Stimulated activated naive B cell treated with anti-CD40 and anti-IgM and Interleukin-4, amounts not matched to agents 10 μg/mL and 1 μg/mL and 100 μg/mL, for 72 hours (primary cell): ENCODE results near the gene DACT3.

Source experiments
- ATAC-seq, 2 donors: fragments of 150-1000 bp; cut with Tn5 transposase; replicated peaks; 2 replicates each; pipeline ENCODE4 v1.10.0; 2021; ENCODE audit warnings: moderate library complexity in 1 of 2
- DNase-seq: peaks from one replicate; pipeline ENCODE4 v3.0.0; 2021
- H3K27ac Mint-ChIP-seq: one replicate; pipeline ENCODE4 v1.8.0; 2022; ENCODE audit warnings: mild to moderate bottlenecking, mixed read lengths
- H3K27me3 Mint-ChIP-seq, 2 donors: one replicate each; pipeline ENCODE4 v1.8.0; 2022; ENCODE audit warnings: mixed read lengths in 2 of 2
- H3K36me3 Mint-ChIP-seq, 2 donors: one replicate each; pipeline ENCODE4 v1.8.0; 2022; ENCODE audit warnings: mixed read lengths in 2 of 2, mild to moderate bottlenecking in 1 of 2
- H3K4me1 Mint-ChIP-seq, 2 donors: one replicate each; pipeline ENCODE4 v1.8.0; 2022; ENCODE audit warnings: mixed read lengths in 2 of 2, mild to moderate bottlenecking in 1 of 2
- H3K4me3 Mint-ChIP-seq, 2 donors: one replicate each; pipeline ENCODE4 v1.8.0; 2022; ENCODE audit warnings: mild to moderate bottlenecking in 2 of 2, mixed read lengths in 2 of 2, moderate library complexity in 1 of 2
- H3K9me3 Mint-ChIP-seq, 2 donors: one replicate each; pipeline ENCODE4 v1.8.0; 2022; ENCODE audit warnings: mixed read lengths in 2 of 2, mild to moderate bottlenecking in 1 of 2

DACT3 gene

DNA sequence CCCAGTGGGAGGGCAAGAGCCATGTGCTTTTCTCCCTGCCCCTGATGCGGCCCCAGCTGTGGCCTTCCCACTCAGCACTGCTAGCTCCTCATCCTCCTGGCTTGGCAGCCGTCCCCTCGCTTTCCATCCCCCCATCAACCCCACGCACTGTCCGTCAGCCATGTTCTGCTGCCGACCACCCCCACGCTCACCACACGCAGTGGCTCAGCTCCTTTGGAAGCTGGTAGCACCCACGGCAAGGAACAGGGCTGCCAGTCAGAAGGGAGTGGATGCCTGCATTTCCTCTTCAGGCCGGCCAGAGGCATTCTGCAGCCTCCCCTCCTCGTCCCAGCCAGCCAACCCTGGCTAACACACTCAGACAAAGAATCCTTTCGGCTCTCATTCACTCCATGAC is 53.5 kb downstream of the DACT3 start:
- no peak for ATAC-seq
- no peak overlapping the region for H3K4me3 Mint-ChIP-seq
- H3K27me3 Mint-ChIP-seq: no peaks in the 10 kb centered on the region
- DNase-seq: no peak
- H3K4me1 Mint-ChIP-seq: peaks cover 46 to 52% of the 10 kb centered on the region in 2 donors
- peak overlapping the region; percentile 65 for H3K27ac Mint-ChIP-seq
- peaks cover 52 to 68% of the 10 kb centered on the region in 2 donors for H3K36me3 Mint-ChIP-seq
- H3K9me3 Mint-ChIP-seq: no peaks in the 10 kb centered on the region

DNA sequence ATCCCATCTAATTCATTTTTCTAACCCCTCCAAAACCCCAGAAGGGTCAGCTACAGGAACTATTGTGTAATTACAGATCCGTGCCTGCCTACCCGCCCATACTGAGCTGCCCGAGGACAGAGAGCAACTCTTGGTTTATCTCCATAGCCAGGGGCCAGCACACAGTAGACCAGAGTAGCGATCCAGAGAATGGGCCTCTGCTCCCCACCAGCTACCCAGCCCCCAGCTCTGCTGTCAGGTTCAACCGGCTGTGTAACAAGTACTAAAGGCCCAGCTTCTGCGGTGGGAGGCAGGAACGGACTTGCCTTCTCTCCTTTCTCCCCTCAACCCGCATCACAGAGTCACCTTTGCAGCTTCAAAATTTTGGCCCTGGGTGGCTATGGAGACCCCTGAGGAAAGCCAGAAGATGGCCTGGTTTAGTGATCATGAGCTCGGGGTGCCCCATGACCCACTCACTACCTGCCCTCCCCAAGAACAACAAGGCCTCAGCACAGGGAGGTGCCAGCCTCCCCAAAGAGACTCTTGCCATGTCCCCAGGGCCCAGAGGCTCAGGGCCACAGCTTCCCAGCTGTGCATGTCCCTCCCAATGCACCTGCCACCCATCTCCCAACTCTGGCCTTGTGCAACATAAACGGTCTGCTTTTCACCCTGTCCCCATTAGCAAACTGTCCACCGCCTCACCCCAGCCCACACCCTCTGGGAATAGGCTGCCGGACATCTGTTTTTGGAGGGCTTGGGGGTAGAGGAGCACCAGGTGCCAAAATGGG is 54.1 kb downstream of the DACT3 start:
- Mint-ChIP-seq H3K36me3 (peaks cover 55 to 72% of the 10 kb centered on the region in 2 donors), H3K9me3 (no peaks in the 10 kb centered on the region), H3K4me3 (no peak overlapping the region), H3K27me3 (no peaks in the 10 kb centered on the region), H3K4me1 (peaks cover 45 to 52% of the 10 kb centered on the region in 2 donors), H3K27ac (peak overlapping the region; percentile 1)
- ATAC-seq: no peak
- DNase-seq: no peak

DNA sequence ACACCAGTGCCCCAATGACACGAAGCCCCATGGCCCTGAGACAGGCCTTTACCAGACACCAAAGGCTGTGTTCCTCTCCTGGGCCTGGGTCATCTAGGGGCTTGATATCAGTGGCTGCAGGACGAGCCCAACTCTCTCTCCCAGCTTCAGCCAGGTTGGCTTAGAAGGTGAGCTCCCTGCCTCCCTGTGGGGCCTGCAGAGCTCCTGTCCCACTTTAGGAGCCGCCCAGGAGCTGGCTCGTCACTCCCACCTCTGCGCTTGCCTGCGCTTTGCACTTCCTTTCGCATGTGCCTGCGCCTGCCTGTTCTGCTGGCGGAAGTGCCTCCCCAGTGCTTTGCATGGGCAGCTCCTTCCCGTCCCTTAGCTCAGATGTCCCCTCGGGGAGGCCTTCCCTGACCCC is 55.0 kb downstream of the DACT3 start:
- no peak for DNase-seq
- H3K27ac Mint-ChIP-seq: no peak overlapping the region
- ATAC-seq: no peak

DNA sequence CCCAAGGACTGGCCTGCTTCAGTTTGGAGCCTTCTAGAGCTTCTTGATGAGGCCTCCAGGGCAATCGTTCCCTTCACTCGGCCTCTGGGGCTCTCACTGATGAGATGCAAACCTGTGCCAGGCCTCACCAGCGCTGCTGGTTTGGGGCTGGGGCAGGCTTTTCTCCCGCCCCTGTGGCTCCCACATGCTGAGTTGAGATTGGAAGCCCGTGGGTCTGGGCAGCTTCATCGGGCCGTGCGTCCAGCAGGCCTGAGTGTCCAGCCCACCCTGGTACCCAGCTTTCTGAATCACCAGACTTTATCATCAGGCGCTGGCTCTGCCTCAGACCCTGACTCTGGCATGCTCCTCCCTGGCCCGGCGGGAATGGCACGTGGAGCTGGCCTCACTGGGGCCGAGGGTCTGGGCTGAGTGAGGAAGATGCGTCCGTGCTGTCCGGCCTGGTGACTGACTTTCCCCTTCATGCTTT is 55.6 kb downstream of the DACT3 start:
- Mint-ChIP-seq H3K27me3 (no peaks in the 10 kb centered on the region), H3K9me3 (no peaks in the 10 kb centered on the region), H3K4me3 (no peak overlapping the region), H3K4me1 (peaks cover 30 to 38% of the 10 kb centered on the region in 2 donors), H3K36me3 (peaks cover 50 to 66% of the 10 kb centered on the region in 2 donors), H3K27ac (no peak overlapping the region)
- DNase-seq: no peak
- no peak for ATAC-seq

More for the DNA sequence above, 55.0 kb downstream of the DACT3 start:
- Mint-ChIP-seq H3K27me3 (no peaks in the 10 kb centered on the region), H3K36me3 (peaks cover 54 to 68% of the 10 kb centered on the region in 2 donors), H3K4me3 (no peak overlapping the region), H3K9me3 (no peaks in the 10 kb centered on the region), H3K4me1 (peaks cover 37 to 44% of the 10 kb centered on the region in 2 donors)

DNA sequence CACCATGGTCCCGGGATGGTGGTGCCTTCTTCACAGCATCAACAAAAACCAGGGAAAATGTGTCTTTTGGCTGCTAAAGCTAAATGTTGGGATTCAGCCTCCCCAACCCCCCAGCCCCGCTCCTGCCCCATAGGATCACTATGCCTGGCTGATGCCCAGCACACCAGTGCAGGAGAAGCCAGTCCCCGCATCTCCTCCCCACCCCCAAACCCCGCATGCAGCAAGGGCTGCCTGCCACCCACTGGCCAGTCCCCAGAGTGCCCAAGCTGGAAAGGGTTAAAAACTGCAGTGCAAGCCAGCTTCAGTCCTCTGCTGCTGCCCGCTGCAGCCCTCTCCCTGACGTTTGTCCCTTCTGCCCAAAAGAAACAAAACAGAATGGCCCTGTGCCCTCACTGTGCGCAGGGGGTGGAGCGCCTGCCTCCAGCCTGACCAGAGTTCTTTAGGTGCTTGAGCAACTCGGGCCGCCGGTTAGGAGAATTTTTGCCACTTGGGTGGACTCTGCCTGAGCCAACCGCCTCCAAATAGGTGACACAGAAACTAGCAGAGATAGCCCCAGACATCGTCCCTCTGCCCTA is 56.1 kb downstream of the DACT3 start:
- Mint-ChIP-seq H3K27ac (peak overlapping the region; percentile 20), H3K36me3 (peaks cover 47 to 60% of the 10 kb centered on the region in 2 donors), H3K27me3 (no peaks in the 10 kb centered on the region), H3K4me1 (peaks cover 32 to 37% of the 10 kb centered on the region in 2 donors), H3K9me3 (peaks cover 0 to under 1% of the 10 kb centered on the region in 2 donors), H3K4me3 (no peak overlapping the region)
- DNase-seq: no peak
- no peak for ATAC-seq

DNA sequence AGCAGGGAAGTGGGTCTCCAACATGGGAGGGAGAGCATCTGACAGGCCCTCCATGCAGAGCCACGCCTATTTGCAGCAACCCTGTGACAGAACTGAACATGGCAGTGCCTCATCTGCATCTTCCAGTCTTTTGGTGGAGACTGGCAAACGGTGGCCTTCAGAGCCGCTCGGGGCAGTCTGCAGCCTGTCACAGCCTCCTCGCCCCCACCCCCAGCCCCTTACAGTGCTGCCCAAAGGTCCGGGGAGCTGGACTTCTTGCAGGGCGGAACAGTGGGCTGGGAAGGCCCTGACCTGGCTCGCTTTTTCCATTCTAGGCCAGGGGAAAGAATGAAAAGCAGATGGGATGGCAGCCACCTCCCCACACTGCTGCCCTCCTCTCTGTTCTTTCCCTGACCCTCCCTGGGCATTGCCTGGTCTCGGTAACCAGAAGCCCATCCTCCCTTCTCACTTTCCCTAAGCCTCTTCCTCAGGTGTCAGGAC is 57.2 kb downstream of the DACT3 start:
- Mint-ChIP-seq H3K36me3 (peaks cover 39 to 50% of the 10 kb centered on the region in 2 donors), H3K27me3 (no peaks in the 10 kb centered on the region), H3K27ac (no peak overlapping the region), H3K9me3 (peaks cover 2 to 4% of the 10 kb centered on the region in 2 donors), H3K4me3 (peak overlapping the region; percentile 96 to 99), H3K4me1 (peaks cover 29 to 40% of the 10 kb centered on the region in 2 donors)
- no peak for DNase-seq
- no peak for ATAC-seq

DNA sequence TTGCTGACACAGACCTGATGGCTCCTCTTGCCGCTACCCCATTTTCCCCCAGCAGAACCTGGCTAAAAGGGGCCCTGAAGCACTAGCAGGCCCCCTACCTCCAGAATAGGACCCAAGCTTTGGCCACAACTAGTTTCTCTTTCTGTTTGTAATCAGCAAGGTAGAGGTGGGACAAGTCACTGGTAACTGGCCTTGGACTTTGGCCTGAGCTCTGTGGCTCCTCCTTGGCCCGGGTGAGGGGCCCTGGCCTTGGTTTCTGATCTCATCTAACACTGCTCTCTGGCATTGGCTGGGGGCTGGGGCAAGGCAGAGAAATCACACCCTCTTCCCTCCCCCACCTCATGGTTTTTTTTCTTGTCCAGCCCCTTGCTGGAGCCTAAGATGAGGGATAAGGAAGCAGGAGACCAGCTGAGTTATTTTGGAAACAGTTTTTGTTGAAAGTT is 57.8 kb downstream of the DACT3 start:
- H3K36me3 Mint-ChIP-seq: peaks cover 37 to 49% of the 10 kb centered on the region in 2 donors
- ATAC-seq (no peak), DNase-seq (no peak)
- H3K27ac Mint-ChIP-seq: peak overlapping the region; percentile 81
- H3K9me3 Mint-ChIP-seq: peaks cover 7 to 8% of the 10 kb centered on the region in 2 donors
- H3K27me3 Mint-ChIP-seq: no peaks in the 10 kb centered on the region
- H3K4me3 Mint-ChIP-seq: peak overlapping the region; percentile 96 to 99
- peaks cover 29 to 40% of the 10 kb centered on the region in 2 donors for H3K4me1 Mint-ChIP-seq

DNA sequence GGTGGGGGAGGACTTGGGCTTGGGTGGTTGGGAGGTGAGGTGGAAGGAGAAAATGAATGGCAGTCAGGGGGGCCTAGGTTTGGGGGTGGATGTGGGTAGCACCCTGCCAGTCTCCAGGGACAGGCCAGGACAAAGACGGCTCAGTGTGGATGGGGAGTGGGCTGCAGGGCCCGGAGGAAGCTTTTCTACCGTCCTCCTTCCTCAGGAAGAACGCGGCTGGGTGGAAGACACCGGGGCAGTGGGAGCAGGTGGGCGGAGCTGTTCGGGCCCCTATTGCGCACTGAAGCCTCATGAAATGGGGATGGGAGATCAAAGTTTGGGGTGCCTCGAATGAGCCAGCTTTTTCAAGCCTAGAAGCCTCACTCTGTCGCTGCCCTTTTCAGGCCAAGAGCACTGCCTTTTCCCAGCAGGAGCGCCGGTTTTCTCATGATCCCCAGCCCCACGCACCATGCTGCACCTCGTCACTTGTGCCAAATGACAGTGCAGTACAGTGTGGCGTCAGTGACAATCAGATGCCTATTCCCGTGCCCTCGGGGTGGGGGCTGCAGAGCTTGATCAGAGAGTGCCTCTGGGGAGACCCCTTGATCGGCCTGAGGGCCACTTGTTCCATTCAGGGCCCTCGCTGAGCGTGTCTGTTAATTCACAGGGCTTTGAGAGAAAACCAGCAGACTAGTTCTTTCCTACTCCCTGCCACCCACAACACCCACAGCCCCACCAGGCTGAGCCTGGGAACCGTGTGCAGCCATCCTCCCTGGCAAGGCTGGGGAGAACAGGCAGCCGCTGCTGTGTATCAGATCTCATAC is 58.4 kb downstream of the DACT3 start:
- Mint-ChIP-seq H3K4me3 (peak overlapping the region; percentile 96 to 99), H3K4me1 (peaks cover 29 to 40% of the 10 kb centered on the region in 2 donors), H3K36me3 (peaks cover 31 to 45% of the 10 kb centered on the region in 2 donors), H3K27ac (peak overlapping the region; percentile 93), H3K9me3 (peaks cover 10% of the 10 kb centered on the region in 2 donors), H3K27me3 (no peaks in the 10 kb centered on the region)
- no peak for ATAC-seq
- DNase-seq: no peak

DNA sequence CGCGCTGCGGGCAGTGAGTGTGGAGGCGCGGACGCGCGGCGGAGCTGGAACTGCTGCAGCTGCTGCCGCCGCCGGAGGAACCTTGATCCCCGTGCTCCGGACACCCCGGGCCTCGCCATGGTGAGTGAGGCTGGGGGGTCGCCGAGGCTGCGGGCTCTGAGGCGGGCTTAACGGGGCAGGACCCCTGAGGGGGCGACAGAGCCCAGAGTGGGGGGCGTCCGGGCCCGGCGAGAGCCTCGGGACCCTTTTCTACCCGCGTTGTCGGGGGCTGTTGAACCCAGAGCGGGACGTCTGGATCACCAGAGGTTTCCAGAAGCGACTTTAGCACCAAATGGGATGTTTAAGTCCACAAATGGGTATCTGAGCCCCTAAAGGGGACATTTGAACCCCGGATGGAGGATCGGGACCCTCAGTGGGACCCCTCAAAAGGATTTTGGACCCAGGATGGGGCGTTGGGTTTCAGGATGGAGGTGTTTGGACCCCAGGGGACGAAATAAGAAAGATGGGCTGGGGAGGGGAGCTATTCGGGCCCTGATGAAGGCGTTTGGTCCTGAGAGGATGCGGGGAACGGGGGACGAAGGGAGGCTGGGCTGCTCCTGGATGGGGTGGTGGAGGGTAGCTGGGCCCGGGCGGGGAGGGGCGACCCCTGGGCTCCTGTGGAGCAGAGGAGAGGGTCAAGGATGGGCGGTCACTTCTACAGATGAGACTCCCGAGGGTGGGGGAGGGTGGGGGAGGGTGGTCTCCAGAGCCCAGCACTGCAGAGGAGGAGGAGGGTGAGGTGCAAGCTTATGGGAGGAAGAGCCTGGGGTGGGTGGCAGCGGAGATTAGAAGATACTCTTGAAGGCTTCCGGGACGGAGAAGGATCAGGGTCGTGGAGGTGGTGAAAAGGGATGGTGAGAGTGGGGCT is 59.4 kb downstream of the DACT3 start, which contains the start of gene CALM3:
TSS of gene CALM3 (plus strand) at position 13 of the 907 bp plus-strand sequence. CDS start at position 118, 105 bp downstream.
- Mint-ChIP-seq H3K27me3 (no peaks in the 10 kb centered on the region), H3K27ac (peak within 1 kb of the TSS; percentile 100), H3K9me3 (peaks cover 10% of the 10 kb centered on the region in 2 donors), H3K4me3 (peak within 1 kb of the TSS; percentile 96 to 99), H3K4me1 (peaks cover 29 to 40% of the 10 kb centered on the region in 2 donors), H3K36me3 (peaks cover 24 to 35% of the 10 kb centered on the region in 2 donors)
- DNase-seq: no peak
- ATAC-seq: no peak

DNA sequence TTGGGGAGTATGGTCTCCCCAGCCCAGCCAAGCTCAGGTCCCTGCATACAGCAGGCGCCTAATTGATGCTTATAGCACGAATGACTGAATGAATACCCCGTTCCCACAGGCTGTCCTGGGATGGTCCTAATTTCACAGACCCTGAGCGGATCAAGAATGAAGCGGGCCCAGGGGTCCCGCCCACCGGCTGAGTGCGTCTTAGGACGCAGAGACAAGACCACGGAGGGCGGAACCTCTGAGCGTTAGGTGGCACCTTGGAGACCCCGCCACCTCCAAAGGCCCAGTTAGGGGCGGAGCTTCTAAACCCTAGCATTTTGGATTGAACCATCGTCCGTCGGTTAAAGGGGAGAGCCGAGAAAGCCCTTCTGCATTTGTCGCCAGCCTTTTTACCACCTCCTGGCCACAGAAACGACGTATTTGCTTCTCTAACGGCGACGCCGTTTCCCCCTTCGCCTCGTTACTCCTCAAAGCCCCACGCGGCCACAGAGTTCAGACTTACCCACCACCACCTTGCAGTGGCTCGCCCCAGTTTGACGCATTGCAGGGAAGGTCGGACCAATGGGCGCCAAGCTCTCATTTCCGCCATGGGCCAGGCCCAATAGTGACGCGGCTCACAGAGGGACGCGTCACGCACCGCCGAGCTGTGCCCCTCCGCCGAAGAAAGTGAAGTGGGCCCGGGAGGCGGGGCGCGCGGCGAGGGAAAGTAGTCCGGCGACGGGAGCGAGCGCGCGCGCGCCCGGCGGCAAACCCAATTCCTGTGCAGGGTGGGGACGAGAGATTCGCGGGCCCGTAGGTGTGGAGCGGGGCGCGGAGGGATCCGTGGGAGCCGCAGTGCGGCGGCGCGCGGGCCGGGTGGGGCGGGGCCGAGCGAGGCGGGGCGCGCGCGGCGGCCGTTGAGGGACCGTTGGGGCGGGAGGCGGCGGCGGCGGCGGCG is 60.3 kb downstream of the DACT3 start:
- H3K27ac Mint-ChIP-seq: peak overlapping the region; percentile 100
- H3K4me3 Mint-ChIP-seq: peak overlapping the region; percentile 96 to 99
- peaks cover 16 to 29% of the 10 kb centered on the region in 2 donors for H3K36me3 Mint-ChIP-seq
- peak; percentile 95 for DNase-seq
- no peaks in the 10 kb centered on the region for H3K27me3 Mint-ChIP-seq
- peaks cover 10% of the 10 kb centered on the region in 2 donors for H3K9me3 Mint-ChIP-seq
- peaks cover 24 to 35% of the 10 kb centered on the region in 2 donors for H3K4me1 Mint-ChIP-seq
- peak; percentile 88 to 89 for ATAC-seq

DNA sequence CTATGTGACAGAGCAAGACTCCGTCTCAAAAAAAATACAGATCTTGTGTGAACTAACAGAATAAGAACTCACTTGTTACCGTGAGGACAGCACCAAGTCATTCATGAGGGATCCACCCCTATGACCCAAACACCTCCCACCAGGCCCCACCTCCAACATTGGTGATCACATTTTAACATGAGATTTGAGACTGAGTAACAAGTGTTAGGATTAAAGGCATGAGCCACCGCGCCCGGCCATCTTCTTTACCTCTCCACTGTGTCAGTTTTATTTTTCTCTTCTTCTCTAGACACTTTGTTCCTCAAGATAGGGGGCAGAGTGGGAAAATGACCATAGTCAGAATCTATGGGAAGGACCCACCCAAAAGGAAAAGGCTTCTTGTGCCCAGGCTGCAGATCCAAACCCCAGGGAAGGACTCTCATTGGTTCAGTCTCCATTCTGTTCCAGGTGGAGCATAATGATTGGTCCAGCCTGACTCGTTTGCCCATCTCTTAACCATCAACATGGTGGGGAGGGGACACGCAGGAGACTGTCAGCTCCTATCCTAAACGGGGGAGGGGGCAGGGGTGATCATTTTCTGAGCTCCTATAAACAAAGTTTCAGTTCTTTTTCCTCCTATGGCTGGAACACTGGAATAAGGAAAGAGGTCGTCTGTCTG is 61.1 kb downstream of the DACT3 start:
- DNase-seq: no peak
- peaks cover 24 to 35% of the 10 kb centered on the region in 2 donors for H3K4me1 Mint-ChIP-seq

DNA sequence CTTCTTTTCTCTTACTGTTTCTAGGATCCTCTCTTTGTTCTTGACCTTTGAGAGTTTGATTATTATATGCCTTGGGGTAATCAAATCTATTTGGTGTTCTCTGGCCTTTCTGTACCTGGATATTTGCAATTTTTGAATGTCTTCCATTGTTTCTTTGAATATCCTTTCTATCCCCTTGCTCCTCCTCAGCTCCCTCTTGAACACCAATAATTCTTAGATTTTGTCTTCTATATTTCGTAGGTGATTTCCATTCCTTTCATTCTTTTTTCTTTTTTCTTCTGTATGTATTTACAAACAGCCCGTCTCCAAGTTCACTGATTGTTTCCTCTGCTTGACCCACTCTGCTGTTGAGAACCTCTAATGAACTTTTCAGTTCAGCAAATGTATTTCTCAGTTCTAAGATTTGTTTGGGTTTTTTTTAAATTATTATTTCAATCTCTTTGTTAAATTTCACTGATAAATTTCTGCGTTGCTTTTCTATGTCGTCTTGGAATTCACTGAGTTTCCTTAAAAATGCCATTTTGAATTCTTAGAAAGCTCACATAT is 62.5 kb downstream of the DACT3 start:
- ATAC-seq (no peak), DNase-seq (no peak)
- H3K9me3 Mint-ChIP-seq: peaks cover 10% of the 10 kb centered on the region in 2 donors
- H3K36me3 Mint-ChIP-seq: peaks cover 14 to 28% of the 10 kb centered on the region in 2 donors
- no peak overlapping the region for H3K4me3 Mint-ChIP-seq
- peaks cover 20 to 24% of the 10 kb centered on the region in 2 donors for H3K4me1 Mint-ChIP-seq
- H3K27me3 Mint-ChIP-seq: no peaks in the 10 kb centered on the region
- no peak overlapping the region for H3K27ac Mint-ChIP-seq

More for the DNA sequence above, 61.1 kb downstream of the DACT3 start:
- Mint-ChIP-seq H3K27me3 (no peaks in the 10 kb centered on the region), H3K27ac (peak overlapping the region; percentile 100), H3K9me3 (peaks cover 10% of the 10 kb centered on the region in 2 donors), H3K4me3 (peak overlapping the region; percentile 96 to 99), H3K36me3 (peaks cover 14 to 29% of the 10 kb centered on the region in 2 donors)
- no peak for ATAC-seq
